HG03469 (cell line): ENCODE data around the gene NRP2.

Experiments
- ATAC-seq: cut with Tn5 transposase; IDR thresholded peaks from one replicate; pipeline ENCODE4 v1.9.1; 2021; ENCODE audit warnings: mild to moderate bottlenecking, moderate library complexity, moderate number of reproducible peaks; ENCODE audit not compliant: unreplicated experiment

Gene NRP2

GRCh38 chr2:205769495-205769850 lies 87.2 kb downstream of the NRP2 start:
- ATAC-seq, result no peak

- ATAC-seq, result no peak
These were observed 87.6 kb downstream of the NRP2 start for GRCh38 chr2:205769879-205770278.

DNA sequence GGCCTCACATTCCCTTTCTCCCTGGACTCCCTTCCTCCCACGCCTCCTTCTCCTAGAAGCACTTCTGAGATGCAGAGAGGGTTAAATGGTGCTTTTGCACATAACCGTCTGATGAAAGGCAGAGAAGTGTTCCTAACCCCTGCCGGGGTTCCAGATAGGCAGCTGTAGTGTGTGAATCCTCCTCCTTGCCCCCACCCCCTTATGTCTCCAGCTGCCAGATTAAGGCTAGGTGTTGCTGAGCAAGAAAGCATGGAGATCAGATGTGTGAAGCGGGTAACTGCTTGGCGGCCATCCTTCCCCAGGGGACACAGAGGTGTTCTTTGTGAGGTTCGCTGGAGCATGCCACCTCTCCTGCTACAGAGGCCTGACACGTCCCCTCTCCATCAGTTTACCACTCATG lies 88.3 kb downstream of the NRP2 start:
- no peak for ATAC-seq

GRCh38 chr2:205771031-205771430 lies 88.7 kb downstream of the NRP2 start:
- ATAC-seq, result no peak

- no peak for ATAC-seq
These were observed 89.4 kb downstream of the NRP2 start for GRCh38 chr2:205771666-205772065.

GRCh38 chr2:205772983-205773382 lies 90.7 kb downstream of the NRP2 start:
- ATAC-seq, result no peak

DNA sequence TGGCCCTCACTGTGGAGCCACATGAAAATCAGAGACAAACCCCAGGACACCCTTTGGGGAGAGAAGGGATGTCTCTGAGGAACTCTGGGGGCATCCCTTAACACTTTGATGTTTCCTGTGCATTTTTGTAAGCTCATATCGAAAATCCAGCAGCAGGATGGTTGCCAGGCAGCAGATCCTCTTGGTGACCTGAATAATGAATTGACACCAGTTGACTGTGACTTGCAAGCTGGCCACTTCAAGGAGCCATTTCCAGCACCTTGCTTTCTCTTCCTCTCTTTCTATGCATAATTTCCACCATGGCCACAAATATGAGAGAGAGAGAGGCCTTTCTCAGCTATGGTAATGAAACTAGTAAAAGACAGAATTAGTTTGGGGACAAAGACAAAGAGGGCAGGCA lies 91.7 kb downstream of the NRP2 start:
- no peak for ATAC-seq

DNA sequence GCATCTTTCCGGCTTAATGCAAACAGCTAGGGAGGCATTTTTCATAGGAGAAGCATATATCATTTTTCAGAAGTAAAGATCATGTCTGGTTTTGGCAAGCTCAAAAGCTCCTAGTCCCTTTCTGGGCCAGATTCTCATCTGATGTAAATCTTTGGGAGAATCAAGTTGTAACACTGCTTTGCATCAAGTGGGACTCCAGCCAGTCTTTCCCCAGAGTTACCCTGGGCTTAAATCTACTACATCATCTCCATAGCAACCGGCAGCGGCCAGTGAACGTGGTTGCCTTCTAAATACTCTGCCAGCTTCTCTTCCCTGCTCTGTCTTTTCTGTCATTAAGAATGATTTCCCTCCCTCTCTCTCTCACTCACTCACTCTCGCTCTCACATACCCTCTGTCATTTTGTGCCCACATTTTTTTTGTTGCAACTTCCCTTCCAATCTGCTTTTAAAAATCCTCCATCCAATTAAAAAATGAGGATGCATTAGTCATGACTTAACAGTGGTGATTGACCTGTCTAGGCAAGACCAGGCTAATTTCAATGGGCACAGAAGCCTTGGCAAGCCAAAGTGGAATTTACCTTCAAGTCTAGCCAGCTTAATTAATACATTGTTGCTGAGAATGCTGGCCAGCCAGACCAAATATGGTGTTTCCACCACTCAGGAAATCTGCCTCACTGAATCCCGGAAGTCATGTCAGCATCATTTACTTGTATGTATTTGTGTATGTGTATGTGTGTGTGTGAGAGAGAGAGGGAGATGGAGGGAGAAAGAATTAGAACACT lies 93.0 kb downstream of the NRP2 start:
- ATAC-seq, result no peak

DNA sequence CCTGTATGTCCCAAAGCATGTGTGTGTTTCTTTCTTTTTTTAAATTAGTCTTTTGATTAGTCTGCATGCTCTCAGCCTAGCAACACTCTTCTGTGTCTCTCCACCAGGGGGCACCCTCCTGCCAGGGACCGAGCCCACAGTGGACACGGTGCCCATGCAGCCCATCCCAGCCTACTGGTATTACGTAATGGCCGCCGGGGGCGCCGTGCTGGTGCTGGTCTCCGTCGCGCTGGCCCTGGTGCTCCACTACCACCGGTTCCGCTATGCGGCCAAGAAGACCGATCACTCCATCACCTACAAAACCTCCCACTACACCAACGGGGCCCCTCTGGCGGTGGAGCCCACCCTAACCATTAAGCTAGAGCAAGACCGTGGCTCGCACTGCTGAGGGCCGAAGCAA lies 93.8 kb downstream of the NRP2 start:
- ATAC-seq, result no peak

DNA sequence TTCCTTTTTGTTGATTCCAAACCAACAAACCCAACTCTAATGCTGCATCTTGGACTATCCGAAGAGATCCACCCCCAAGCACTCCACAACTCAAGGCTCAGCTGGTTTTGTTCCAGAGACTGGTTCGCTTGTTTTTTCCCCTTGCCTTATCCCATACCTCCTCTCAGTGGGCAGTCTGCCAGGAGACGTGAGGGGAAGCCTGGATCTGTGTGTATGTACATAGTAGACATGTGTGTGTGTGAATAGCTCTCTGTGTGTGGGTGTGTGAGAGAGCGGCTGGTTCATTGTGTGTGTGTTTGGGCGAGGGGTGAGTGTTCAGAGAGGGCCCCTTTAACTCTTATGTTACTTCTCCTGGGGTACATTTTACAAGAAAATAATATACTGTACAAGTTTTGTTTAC lies 94.4 kb downstream of the NRP2 start:
- ATAC-seq, result no peak

DNA sequence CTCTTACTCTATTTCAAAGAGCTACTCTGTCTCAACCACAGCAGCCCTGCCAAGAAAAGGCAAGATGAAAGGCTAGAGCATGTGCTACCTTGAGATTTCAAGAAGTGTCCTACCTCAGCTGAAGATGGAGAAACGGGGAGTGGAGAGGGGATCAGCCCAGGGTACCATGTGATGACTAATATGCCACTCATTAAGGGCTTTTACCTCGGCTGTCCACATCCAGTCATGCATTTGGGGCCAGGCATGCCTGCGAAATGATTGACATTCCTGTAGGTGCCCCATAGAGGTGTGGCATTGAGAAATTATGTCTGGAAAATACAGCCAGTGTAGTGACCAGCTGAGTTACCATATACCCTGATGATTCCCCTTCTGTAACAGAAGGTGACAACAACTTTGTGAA lies 96.1 kb downstream of the NRP2 start:
- no peak for ATAC-seq

GRCh38 chr2:205780645-205781044 lies 98.3 kb downstream of the NRP2 start:
- no peak for ATAC-seq

DNA sequence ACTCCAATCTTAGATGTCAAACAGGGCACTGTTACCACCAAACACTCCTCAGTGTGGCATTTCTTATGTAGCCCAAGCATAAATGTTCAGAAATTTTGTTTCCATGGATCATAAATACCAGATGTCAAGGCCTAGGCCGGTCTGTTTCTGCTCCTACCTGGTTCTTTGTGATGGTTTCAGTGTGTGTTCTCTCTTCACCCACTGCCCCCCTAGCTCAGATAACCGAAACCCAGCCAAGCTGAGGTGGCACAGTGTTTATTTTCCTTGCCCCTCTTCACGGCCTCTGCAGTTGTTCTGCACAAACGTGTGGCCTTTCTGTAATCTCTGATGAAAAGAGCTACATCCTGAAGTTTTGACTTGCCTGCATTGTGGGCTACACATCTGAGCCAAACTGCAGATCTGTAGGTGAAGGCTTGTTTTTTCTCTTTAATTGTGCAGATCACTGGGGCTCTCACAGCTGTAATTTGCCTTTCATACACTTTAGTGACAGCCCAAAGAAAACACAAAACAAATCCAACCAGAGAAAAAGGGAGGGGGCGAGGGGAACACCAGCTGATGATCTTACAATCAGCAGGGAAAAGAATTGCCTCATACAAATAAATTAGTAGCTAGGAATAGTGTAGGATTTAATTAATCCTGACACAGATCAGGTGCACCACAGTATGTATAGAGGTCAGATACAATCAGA lies 99.1 kb downstream of the NRP2 start:
- no peak for ATAC-seq

- no peak for ATAC-seq
These were observed 100.6 kb downstream of the NRP2 start for GRCh38 chr2:205782941-205783340.

DNA sequence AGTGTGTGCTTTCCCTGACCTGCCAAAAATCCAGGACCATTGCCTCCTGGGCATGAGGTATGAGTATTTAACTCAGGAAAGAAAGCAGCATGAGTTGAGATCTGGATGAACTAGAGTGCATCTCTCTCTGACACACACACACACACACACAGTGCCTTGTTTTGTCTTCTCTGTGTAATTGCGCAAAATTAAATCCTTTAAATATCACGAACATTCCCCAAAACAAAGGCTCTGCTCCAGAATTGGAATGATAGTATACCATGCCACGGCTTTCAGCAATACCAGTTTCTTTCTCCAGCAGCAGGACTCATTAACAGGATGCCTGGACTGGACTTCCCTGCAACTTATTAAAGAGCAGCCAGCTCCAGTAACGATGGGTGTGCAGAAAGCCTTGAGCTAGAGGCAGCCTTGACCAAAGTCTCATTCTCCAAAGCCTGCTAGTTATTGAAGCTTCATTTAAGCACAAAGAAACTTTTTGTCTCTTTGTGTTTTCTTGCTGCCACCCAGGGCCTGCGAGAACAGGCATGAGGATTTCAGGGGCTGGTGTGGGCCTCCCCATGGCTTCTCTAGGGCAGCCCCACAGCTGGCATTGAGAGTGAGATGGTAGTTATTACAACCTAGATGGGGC lies 101.7 kb downstream of the NRP2 start:
- ATAC-seq, result no peak

DNA sequence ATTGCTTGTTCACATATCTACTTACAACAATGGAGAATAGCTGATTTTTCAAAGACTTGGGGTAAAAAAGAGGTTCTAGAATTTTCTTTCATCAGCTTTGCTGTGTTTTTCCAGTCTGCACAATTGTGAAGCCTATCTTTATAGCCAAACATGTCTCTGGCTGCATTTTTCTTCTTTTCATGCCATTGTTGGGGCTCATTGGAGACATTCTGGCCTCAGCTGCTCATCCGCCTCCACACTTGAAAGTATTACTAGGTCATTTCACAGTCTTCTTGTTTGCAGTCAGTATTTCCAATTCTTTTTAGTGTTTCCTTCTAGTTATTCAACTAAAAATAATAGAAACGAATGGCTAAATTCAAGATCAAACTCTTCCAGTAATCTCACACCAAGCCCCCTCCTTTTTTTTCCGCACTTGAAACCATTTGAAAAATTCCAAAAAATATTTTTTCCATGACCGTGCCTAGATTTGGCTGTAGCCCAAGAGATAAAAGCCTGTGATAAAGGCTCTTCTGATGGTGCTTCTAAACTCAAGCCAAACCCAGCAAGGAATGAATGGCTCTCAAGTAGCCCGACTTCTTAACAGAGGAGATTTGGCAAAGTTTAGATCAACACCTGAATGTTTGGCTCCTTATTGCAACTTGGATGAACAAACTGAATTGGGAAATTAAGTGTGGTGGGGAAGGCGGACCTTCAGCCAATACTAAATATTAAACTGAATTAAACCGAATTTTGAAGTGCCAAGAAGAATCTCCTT lies 103.4 kb downstream of the NRP2 start:
- no peak for ATAC-seq

DNA sequence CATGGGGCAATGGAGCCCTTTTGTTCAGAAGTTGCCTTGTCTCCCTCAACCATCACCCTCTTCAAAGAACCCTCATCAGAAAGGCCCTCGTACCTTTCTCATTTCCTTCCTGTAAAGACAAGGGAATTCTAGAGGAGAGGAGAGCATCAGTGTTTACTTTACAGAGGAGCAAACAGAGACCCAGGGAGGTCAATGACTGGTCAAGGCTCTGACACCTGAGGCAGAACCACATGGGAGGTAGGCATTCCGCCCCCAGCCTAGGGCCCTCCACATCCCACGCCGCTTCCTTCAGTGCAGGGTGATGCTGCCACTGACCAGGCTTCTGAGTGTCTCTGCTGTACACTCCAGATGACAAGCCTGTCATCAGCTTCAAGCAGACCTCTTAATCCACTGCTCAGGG lies 104.7 kb downstream of the NRP2 start:
- no peak for ATAC-seq

GRCh38 chr2:205787761-205788160 lies 105.5 kb downstream of the NRP2 start:
- no peak for ATAC-seq

- ATAC-seq, result no peak
These were observed 107.6 kb downstream of the NRP2 start for GRCh38 chr2:205789906-205790305.

- no peak for ATAC-seq
These were observed 110.6 kb downstream of the NRP2 start for GRCh38 chr2:205792908-205793307.

- no peak for ATAC-seq
These were observed 114.6 kb downstream of the NRP2 start for GRCh38 chr2:205796805-205797313.
